Islet of Langerhans (tissue), 1 donor: ENCODE measurements around the gene MYBPHL.

Source experiments
- FAIRE-seq: peaks from one replicate; lab custom pipeline; 2011; peaks lifted over from hg19 to GRCh38; lab: Jason Lieb, UNC

MYBPHL gene

GRCh38 chr1:109251277-109252166, 55.3 kb downstream of the MYBPHL start:
- no peak for FAIRE-seq

GRCh38 chr1:109250454-109251276, 56.1 kb downstream of the MYBPHL start:
- no peak for FAIRE-seq

- no peak for FAIRE-seq
These were observed 57.0 kb downstream of the MYBPHL start for GRCh38 chr1:109249654-109250401.

GRCh38 chr1:109248797-109249629, 57.8 kb downstream of the MYBPHL start, which contains the start of gene CELSR2:
Gene CELSR2 (plus strand): TSS chr1:109249539. CDS start chr1:109250080, 541 bp downstream.
- no peak for FAIRE-seq

- FAIRE-seq, result no peak
These were observed 58.4 kb downstream of the MYBPHL start for GRCh38 chr1:109248444-109248796.

GRCh38 chr1:109247401-109248365, 59.1 kb downstream of the MYBPHL start:
- FAIRE-seq, result no peak

- no peak for FAIRE-seq
These were observed 60.7 kb downstream of the MYBPHL start for GRCh38 chr1:109246141-109246551.

- FAIRE-seq, result no peak
These were observed 62.8 kb downstream of the MYBPHL start for GRCh38 chr1:109243860-109244552.

GRCh38 chr1:109243221-109243620, 63.6 kb downstream of the MYBPHL start:
- no peak for FAIRE-seq

- FAIRE-seq, result no peak
These were observed 64.4 kb downstream of the MYBPHL start for GRCh38 chr1:109242387-109242786.
